Neutrophil (primary cell): Measurements from ENCODE around the gene RHD.
"Not testable (repeated sequence)": the region's sequence is repeated elsewhere in the genome, so short reads cannot be mapped to it uniquely, and the experiment has no call there.

Source experiments
- H3K27ac ChIP-seq: fragments of 200-600 bp; sonication (generic); 2 replicates; pipeline ENCODE4 v1.5.1; 2016; ENCODE audit warnings: mild to moderate bottlenecking, moderate library complexity
- H3K27me3 ChIP-seq: fragments of 200-600 bp; sonication (generic); 2 replicates; pipeline ENCODE4 v1.6.0; 2016; ENCODE audit warnings: mild to moderate bottlenecking
- H3K36me3 ChIP-seq: fragments of 200-600 bp; sonication (generic); 2 replicates; pipeline ENCODE4 v1.5.1; 2017
- H3K4me1 ChIP-seq, 2 experiments: fragments of 200-600 bp in 1 of 2; sonication (generic) in 1 of 2; 1 replicate in 1 of 2; 2 replicates in 1 of 2; pipeline versions ENCODE4 v1.5.1 to v1.6.1; 2013 to 2016; ENCODE audit warnings: low read depth in 1 of 2, low read length in 1 of 2, mild to moderate bottlenecking in 1 of 2, moderate library complexity in 1 of 2; ENCODE audit not compliant: control insufficient read depth in 1 of 2, insufficient read depth in 1 of 2
- H3K4me3 ChIP-seq, 2 experiments: fragments of 200-600 bp in 1 of 2; sonication (generic) in 1 of 2; 1 replicate in 1 of 2; 2 replicates in 1 of 2; pipeline ENCODE4 v1.5.1; 2013 to 2016; ENCODE audit warnings: low read depth in 1 of 2, low read length in 1 of 2, mild to moderate bottlenecking in 1 of 2, moderate library complexity in 1 of 2
- H3K9me3 ChIP-seq: fragments of 200-600 bp; sonication (generic); 2 replicates; pipeline ENCODE4 v1.5.1; 2016

RHD gene

DNA sequence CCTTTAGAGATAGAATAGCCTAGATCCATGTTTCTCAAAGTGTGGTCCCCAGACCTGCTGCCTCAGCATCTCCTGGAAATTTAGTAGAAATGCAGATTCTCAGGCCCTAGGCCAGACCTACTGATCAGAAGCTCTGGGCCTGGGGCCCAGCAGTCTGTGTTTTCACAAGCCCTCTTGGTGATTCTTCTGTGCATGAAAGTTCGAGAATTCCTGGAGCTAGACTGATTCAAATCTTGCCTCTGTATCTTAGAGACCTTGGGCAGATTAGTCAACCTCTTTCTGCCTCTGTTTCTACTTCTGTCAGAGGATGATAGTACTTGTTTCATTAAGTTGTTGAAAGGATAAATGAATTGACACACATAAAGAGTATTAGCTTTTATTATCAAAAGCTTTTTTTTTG, 5.0 kb downstream of the RHD start:
- H3K4me3 ChIP-seq, H3K27me3 ChIP-seq, H3K4me1 ChIP-seq, H3K27ac ChIP-seq, H3K36me3 ChIP-seq, H3K9me3 ChIP-seq: not testable (repeated sequence)

DNA sequence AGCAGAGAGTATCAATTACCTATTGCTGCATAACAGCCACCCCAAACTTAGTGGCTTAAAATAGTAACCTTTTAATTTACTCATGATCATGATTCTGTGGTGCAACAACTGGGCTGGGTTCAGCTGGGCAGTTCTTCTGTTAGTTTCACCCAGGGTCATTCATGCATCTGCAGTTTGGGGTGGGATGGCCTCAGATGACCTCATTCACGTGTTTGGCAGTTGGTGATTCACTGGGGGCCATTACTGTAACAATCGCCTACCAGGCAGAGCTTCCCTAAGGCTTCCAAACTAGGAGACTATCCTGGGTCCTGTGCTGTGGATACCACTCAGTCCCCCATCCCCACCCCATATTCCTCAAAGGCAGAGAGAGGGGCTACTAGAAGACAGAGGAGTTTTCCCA, 6.0 kb downstream of the RHD start:
- not testable (repeated sequence) for H3K36me3 ChIP-seq, H3K27ac ChIP-seq, H3K27me3 ChIP-seq

DNA sequence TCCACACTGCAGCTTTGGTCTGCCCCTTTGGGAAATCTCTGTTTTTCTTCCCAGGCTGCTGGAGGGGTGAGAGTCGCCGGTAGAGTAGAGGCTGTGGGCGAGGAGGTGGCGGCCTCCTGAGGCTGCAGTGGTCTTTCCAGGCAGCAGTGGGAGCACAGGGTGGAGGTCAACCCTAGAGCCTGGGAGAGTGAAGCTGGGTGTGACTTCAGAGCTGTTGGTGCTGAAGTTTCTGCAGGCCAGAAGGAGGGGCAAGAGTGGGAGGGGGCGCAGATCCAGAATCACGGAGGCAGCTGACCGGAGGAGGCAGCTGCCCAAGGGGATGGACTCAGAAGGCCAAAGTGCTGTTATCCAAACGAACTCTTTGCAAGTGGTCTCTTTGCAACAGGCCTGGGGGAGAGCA, 6.5 kb downstream of the RHD start:
- H3K9me3 ChIP-seq, H3K4me1 ChIP-seq, H3K27me3 ChIP-seq, H3K36me3 ChIP-seq, H3K4me3 ChIP-seq, H3K27ac ChIP-seq: not testable (repeated sequence)

More for the DNA sequence above, 6.0 kb downstream of the RHD start:
- H3K9me3 ChIP-seq, H3K4me1 ChIP-seq, H3K4me3 ChIP-seq: not testable (repeated sequence)

DNA sequence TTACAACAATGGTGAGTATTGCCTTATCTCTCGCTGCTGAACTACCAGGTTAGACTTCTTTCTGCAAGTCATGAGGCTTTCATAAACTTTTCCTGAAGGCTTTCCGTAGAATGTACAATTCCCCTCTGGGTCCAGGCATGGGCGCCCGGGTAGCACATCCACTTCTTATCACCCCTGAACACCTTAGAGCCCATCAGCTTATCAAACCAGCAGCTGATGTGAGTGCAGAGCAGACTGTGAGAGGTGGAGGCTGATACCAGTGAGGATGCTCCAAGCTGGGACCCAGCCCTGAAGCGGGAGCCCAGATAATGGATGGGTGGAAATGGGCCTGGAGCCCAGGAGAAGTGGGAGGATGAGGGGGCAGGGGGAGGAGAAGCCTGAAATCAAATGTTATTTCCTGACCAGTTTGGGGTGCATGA, 7.4 kb downstream of the RHD start:
- not testable (repeated sequence) for H3K9me3 ChIP-seq, H3K4me3 ChIP-seq, H3K27me3 ChIP-seq, H3K36me3 ChIP-seq, H3K27ac ChIP-seq, H3K4me1 ChIP-seq

DNA sequence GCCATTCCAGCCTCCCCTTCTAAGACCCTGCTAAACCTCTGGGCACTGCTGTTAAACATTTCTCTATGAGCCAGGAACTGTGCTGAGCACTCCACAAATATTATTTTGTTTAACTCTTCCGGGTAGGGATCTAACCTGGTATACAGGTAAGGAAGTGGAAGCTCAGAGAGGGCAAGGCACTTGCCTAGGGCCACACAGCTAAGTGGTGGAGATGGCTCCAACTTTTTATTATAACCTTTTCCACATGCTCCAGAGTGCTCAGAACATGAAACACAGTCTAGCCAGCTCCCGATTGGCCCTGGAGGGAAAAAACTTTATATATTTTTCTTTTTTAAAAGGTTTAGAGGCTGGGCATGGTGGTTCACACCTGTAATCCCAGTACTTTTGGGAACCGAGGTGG, 13.6 kb downstream of the RHD start:
- not testable (repeated sequence) for H3K9me3 ChIP-seq, H3K4me1 ChIP-seq, H3K4me3 ChIP-seq, H3K27ac ChIP-seq, H3K36me3 ChIP-seq, H3K27me3 ChIP-seq

DNA sequence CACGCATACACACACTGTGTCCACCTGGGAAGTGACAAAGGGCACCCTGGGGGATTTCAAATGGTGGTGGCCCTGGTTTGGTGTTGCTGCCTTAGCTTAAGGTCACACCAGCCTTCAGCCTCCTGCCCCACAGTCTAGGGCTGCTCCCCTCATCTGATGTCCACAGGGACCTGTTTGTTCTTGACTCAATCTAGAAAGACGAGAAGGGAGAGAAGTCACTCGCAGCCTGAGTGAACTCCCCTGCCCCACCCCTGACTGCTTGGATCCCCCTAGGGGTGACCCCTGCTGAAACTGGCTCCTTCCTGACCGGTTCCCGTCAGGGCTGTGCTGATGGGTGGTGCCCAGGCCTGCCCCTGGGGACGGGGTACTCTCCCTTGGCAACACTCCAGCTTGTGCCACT, 14.9 kb downstream of the RHD start:
- not testable (repeated sequence) for H3K4me3 ChIP-seq, H3K9me3 ChIP-seq, H3K27ac ChIP-seq, H3K4me1 ChIP-seq, H3K27me3 ChIP-seq, H3K36me3 ChIP-seq

DNA sequence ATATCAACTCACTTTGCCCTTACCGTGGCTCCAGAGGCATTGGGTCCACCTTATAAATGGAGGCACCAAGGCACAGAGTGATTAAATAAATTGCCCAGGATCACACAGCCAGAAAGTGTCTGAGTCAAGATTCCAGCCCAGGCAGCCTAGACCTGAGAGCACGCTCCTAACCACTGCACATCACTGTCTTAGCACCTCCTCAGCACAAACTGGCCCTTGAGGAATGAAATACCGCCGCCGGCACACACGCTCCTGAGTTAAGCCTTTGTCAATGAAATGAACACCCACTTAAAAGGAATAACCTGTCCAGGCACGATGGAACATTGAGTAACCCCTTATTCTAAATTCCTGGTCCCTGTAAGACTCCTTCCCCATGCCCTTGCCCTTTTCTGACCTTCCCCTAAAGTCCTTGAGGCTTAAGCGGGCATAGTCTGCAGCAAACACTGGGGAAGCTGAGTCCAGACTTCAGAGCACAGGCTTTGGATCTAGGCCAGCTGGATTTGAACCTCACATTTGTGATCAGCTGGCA, 16.3 kb downstream of the RHD start:
- H3K36me3 ChIP-seq, H3K27me3 ChIP-seq, H3K4me1 ChIP-seq, H3K9me3 ChIP-seq, H3K4me3 ChIP-seq, H3K27ac ChIP-seq: not testable (repeated sequence)

DNA sequence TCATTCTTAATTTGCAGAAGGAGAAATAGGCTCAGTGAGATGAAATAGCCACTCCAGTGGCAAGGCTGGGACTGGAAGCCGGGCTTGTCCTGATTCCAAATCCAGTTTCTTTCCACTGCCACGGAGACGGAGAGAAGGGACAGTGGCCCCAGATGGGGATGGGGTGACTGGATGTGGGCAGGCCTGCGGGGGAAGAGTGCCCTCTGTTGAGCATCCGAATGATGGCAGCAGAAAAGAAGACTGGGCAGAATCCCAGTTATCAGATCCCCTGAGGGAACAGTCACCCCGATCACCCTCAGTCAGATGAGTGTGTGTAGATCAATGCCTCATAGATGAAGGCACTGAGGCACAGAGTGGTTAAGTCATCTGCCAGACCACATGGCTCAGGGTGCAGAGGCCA, 17.7 kb downstream of the RHD start:
- H3K27me3 ChIP-seq, H3K9me3 ChIP-seq, H3K4me3 ChIP-seq, H3K36me3 ChIP-seq, H3K4me1 ChIP-seq, H3K27ac ChIP-seq: not testable (repeated sequence)

DNA sequence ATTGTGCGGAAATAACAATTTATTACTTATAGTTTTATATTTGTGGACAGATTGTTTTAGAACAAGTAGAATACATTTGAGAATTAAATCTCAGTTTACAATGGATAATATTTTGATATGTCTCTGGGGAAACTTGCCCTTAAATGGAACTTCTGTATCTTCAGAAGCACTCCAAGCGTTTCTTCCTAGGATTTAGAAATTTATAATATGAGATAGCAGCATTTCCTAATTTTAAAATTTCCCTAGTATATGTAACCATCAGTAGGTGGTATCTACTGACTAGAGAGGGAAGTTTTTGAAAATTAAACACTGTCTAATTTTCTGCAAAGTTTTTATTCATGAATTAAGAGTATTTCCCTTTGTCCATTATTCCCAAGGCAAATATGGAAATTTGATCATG, 21.1 kb downstream of the RHD start:
- H3K36me3 ChIP-seq, H3K4me1 ChIP-seq, H3K27me3 ChIP-seq, H3K4me3 ChIP-seq, H3K9me3 ChIP-seq, H3K27ac ChIP-seq: not testable (repeated sequence)

DNA sequence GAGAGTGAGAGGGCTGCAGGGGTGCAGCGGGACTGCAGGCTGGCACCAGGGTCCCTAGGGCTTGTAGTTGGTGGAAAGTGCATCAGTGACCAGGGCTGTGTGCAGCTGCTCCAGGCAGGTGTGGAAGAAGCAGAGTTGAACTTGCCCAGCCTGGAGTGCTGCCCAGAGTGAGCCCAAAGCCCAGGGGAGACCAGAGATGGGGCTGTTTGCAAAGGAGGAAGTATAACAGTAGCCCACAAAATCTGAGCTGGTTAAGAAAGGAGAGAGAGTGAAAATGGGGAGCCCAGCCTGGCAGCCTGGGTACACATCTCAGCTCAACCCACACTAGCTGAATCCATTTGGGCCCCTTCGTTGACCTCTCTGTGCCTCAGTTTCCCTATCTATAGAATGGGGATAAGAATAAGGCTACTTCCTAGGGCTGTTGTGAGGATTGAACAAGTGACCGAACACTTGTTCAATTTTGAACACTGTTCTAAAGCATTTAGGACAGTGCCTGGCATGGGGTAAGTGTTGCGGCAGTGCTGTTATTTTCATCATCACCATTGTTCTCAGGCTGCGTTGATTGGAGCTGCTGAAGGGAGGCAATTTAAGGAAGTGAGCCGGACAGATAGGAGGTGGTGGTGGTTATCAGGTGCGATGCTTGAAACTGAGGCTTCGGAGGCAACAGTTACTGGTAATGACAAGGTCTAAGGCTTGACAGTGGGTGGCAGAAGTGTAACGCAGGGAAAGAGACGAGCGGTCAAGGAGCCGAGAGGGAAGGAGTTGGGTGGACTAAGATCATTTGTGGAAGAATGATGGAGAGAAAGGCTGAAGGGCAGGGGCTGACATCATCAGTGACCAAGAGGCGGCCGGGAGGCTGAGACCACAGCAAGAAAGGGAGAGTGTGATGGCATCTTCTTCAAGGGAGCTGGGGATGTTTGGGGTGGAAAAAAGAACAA, 22.8 kb downstream of the RHD start:
- not testable (repeated sequence) for H3K9me3 ChIP-seq, H3K27me3 ChIP-seq, H3K36me3 ChIP-seq, H3K27ac ChIP-seq, H3K4me3 ChIP-seq, H3K4me1 ChIP-seq

DNA sequence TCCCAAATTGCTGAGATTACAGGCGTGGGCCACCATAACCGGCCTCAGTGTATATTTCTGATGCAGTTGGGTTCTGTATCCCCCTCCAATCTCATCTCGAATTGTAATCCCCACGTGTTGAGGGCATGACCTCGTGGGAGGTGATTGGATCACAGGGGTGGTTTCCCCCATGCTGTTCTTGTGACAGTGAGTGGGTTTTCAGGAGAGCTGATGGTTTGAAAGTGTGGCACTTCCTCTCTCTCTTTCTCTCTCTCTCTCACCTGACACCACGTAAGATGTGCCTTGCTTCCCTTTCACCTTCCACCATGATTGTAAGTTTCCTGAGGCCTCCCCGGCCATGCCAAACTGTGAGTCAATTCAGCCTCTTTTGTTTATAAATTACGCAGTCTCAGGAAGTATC, 24.2 kb downstream of the RHD start:
- H3K9me3 ChIP-seq, H3K27me3 ChIP-seq, H3K27ac ChIP-seq, H3K4me1 ChIP-seq, H3K36me3 ChIP-seq, H3K4me3 ChIP-seq: not testable (repeated sequence)

DNA sequence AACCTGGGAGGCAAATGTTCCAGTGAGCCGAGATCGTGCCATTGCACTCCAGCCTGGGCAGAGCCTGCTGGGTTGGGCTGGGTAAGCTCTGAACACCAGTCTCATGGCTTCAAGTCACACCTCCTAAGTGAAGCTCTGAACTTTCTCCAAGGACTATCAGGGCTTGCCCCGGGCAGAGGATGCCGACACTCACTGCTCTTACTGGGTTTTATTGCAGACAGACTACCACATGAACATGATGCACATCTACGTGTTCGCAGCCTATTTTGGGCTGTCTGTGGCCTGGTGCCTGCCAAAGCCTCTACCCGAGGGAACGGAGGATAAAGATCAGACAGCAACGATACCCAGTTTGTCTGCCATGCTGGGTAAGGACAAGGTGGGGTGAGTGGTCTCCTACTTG, 28.4 kb downstream of the RHD start:
- H3K4me1 ChIP-seq, H3K4me3 ChIP-seq, H3K36me3 ChIP-seq, H3K27me3 ChIP-seq, H3K27ac ChIP-seq, H3K9me3 ChIP-seq: not testable (repeated sequence)

DNA sequence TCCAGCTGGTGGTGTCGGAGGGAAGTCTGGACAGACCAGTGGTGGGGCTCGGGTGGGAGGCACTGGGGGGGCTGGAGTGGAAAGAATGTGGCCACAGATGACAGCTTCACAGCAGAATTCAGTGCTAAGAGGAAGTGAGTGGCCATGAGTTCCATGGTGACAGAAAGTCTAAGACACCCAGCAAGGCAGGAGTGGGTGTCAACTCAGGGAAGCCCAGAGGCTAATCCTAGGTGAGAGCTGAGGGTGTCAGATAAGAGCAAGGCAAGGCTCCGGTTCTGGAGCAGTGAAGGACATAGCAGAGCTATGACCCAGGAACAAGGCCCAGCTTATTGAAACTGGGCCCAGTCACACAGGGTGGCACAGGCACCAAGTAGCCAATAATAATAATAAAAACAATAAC, 30.0 kb downstream of the RHD start:
- H3K36me3 ChIP-seq: not testable (repeated sequence)

DNA sequence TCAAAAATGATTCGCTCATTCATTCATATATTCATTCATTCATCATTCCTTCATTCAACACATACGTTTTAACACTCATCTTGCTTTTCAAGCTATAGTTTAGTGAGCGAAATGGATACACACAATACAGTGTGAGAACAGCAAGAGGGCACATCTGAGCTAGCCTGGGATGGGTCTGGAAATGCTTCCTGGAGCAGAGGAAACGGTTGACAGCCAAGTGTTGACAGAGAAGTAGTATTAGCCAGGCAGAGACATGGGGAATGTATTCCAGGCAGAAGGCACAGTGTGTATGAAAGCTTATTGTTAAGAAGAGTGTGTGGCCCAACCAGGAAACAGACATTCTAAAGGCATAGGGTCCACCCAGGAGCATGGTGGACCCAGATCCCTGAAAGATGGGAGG, 32.6 kb downstream of the RHD start:
- not testable (repeated sequence) for H3K36me3 ChIP-seq, H3K4me1 ChIP-seq, H3K27ac ChIP-seq, H3K27me3 ChIP-seq, H3K4me3 ChIP-seq, H3K9me3 ChIP-seq

More for the DNA sequence above, 30.0 kb downstream of the RHD start:
- H3K9me3 ChIP-seq, H3K27me3 ChIP-seq, H3K4me3 ChIP-seq, H3K4me1 ChIP-seq, H3K27ac ChIP-seq: not testable (repeated sequence)
